Kidney epithelial cell (primary cell): Measurements from ENCODE around the gene TSPAN13. TPM values are rescaled to one million over a fixed set of nuclear protein-coding genes. Genes with fewer than 3 reads are reported as not detected.

Experiments used
- DNase-seq: peaks from one replicate; pipeline ENCODE4 v3.0.0-alpha.2; 2010; ENCODE audit warnings: low read depth
- H3K27me3 ChIP-seq: 2 replicates; pipeline ENCODE4 v1.6.0; 2011; ENCODE audit warnings: low read length; ENCODE audit not compliant: control insufficient read depth, insufficient read depth
- H3K36me3 ChIP-seq: 2 replicates; pipeline ENCODE4 v1.5.1; 2011; ENCODE audit warnings: low read length; ENCODE audit not compliant: control insufficient read depth, insufficient read depth
- H3K4me3 ChIP-seq: 2 replicates; pipeline ENCODE4 v1.5.1; 2011; ENCODE audit warnings: low read depth, mild to moderate bottlenecking, control low read depth, low read length
- total RNA-seq: library from RNA; depleted of rRNA; stranded (reverse); fragments of >200 nt; gene quantifications from 2 replicates; pipeline ENCODE4 v1.2.3, GENCODE V29; 2015
- TF ChIP-seq, protein P1 (sequence below): IDR thresholded peaks from 2 replicates; pipeline ENCODE4 v1.5.1; 2011; ENCODE audit warnings: mild to moderate bottlenecking, moderate library complexity, low read length, control low read depth, inconsistent platforms; ENCODE audit not compliant: insufficient read depth, poor library complexity, severe bottlenecking

The TSPAN13 gene
- total RNA-seq, 1 donor from 2014 or later = 15.5 TPM

DNA sequence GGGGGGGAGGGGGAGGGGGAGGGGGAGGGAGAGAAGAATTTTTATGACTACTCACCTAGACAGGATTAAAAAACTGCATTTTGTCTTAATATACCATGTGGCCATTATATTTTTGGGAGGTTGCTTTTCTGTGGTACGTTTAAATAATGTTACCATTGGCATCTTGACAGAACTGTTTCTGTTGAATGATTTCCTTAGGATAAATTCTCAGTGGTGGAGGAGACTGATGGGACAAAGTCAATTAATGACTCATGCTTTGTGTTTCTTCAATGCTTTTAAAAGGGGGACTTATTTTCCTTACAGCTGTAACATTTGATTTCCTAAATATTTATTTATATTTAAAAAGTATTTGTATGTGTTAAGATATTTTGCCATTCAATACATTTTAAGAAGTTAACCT is 37.5 kb downstream of the TSPAN13 start:
- Histone ChIP-seq H3K27me3 (no peaks in the 10 kb centered on the region), H3K4me3 (no peak overlapping the region), H3K36me3 (no peaks in the 10 kb centered on the region)
- DNase-seq = no peak
- TF ChIP-seq, protein P1, sequence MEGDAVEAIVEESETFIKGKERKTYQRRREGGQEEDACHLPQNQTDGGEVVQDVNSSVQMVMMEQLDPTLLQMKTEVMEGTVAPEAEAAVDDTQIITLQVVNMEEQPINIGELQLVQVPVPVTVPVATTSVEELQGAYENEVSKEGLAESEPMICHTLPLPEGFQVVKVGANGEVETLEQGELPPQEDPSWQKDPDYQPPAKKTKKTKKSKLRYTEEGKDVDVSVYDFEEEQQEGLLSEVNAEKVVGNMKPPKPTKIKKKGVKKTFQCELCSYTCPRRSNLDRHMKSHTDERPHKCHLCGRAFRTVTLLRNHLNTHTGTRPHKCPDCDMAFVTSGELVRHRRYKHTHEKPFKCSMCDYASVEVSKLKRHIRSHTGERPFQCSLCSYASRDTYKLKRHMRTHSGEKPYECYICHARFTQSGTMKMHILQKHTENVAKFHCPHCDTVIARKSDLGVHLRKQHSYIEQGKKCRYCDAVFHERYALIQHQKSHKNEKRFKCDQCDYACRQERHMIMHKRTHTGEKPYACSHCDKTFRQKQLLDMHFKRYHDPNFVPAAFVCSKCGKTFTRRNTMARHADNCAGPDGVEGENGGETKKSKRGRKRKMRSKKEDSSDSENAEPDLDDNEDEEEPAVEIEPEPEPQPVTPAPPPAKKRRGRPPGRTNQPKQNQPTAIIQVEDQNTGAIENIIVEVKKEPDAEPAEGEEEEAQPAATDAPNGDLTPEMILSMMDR = no peak

DNA sequence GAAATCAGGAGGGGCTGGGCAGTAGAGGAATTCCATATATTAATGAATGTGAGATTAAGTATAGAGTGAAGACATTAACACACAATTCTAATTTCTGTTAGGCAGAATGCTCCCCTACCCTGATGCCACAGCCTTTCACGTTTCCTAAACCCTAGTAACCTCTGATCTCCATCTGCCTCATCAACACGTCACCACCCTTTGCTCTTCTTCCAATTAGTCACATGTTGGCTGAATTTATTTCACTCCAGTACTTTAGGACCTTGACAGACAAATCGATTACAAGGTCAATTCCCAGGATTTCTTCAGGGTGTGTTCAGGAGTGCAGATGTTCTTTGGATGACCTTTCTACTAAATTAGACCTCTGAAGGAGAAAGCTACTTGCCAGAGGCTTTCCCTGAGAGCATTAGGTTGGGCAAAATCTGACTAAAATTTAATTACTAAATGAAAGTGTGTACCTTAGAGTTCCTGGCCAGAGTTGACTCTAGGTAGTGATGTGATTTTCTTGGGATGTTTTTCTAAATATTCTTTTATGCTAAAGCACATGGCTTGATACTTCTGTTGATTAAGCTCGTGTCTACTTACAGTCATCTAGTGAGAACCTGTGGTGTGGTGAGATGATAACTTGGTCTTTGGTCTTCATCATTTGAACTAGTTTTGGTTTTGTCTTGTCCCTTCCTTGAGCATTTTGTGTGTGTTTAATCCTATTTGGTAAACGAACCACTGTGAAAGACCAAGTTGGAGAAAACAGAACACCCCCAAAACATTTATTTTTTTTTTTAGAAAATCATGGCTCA is 38.5 kb downstream of the TSPAN13 start:
- Histone ChIP-seq H3K4me3 (no peak overlapping the region), H3K27me3 (no peaks in the 10 kb centered on the region)
- no peak for DNase-seq

DNA sequence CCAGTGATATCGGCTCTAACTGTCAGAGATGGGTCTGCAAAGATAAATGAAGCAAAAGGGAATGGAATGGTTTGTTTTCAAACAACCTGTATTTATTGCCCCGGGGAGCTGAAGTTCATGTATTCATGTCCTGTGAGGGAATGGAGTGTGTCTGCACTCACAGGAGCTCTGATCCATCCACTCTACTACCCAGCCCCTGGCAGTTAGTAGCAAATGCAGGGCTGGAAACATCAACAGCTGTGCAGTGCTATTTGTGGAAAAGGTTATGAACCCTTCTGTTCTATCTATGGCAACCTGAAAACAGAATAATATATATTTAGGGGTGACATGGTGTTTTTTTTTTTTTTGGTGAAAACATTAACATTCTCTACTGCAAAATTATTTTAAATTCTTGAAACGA is 41.4 kb downstream of the TSPAN13 start:
- Histone ChIP-seq H3K27me3 (no peaks in the 10 kb centered on the region), H3K4me3 (no peak overlapping the region), H3K36me3 (no peaks in the 10 kb centered on the region)
- TF ChIP-seq, protein P1 = no peak
- no peak for DNase-seq

More for the DNA sequence above, 38.5 kb downstream of the TSPAN13 start:
- TF ChIP-seq, protein P1 = no peak
- H3K36me3 ChIP-seq = no peaks in the 10 kb centered on the region

DNA sequence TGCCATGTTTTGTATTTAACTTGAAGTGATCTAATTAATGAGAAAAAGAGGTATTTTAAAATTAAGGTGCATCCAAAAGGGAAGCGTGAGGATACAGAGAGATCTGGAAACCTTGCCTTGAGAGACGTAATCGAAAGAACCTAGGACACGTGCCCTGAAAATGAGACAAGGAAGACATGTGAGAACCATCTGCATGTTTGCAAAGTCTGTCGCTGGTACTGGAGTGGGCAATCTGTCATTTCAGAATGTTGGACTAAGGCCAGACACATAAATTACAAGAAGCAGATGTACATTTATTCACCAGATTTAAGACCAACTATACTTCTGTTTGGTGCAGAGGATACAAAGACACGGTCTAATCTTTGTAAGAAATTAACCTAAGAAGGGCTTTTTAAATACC is 42.1 kb downstream of the TSPAN13 start:
- no peak for DNase-seq
- Histone ChIP-seq H3K4me3 (no peak overlapping the region), H3K27me3 (no peaks in the 10 kb centered on the region), H3K36me3 (no peaks in the 10 kb centered on the region)
- TF ChIP-seq, protein P1 = no peak

DNA sequence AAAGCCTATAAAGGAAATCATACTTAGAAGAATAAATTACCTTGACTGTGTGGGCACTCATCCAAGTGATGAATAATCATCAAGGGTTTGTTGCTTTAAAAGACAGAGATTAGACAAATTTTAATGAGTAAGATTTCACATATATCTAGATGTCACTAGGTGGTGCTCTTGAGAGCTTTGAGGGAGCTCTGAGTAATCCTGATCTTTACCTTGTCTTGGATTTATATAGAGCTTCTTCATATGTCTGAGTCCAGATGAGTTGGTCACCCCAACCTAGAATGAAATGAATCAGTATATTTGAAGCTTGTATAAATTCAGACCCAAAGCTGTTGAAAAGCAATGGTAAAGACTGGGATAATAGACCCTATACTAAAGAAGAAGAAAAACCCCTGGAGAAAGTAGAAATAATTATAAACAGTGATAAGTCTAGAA is 47.6 kb downstream of the TSPAN13 start:
- Histone ChIP-seq H3K36me3 (no peaks in the 10 kb centered on the region), H3K27me3 (no peaks in the 10 kb centered on the region), H3K4me3 (no peak overlapping the region)
- DNase-seq = no peak
- TF ChIP-seq, protein P1 = peak; percentile 58

DNA sequence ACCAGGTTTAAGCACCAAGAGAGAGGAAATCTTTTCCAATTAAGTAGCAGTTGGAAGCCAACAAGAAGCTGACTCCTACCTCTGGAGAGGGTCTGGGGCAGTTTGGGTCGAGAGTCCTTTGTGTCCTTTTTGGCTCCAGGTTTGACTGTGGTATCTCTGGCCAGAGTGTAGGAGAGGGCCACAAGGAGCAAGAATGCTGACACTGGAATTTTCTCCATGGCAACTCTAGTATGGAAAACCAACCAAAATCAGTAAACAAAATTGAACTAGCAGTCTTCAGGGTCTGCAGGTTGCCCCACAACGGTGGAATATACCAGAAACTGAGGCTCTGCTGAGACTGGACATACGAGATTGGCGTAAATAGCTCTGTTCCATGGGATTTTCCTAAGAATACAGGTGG is 48.0 kb downstream of the TSPAN13 start:
- TF ChIP-seq, protein P1 = no peak
- H3K27me3 ChIP-seq = no peaks in the 10 kb centered on the region
- no peak for DNase-seq
- no peak overlapping the region for H3K4me3 ChIP-seq
- no peaks in the 10 kb centered on the region for H3K36me3 ChIP-seq
